ENCODE data around the gene CYP1B1. TPM values are rescaled to one million over a fixed set of nuclear protein-coding genes. Genes with fewer than 3 reads are reported as not detected.

Gene CYP1B1
- total RNA-seq, 4 donors from 2014 or later = 2.5 to 29.1 (median 9.7) TPM

GRCh38 chr2:38030635-38031355 is 45.2 kb downstream of the CYP1B1 start:
- no peak for DNase-seq
- peaks cover 0 to 8% of the 10 kb centered on the region in 2 donors for H3K4me1 ChIP-seq
- no peaks in the 10 kb centered on the region for H3K9me3 ChIP-seq
- intact Hi-C loops (cut with DNase I; ENCODE audit: low total_unique reads) (no loop called here), in situ Hi-C loops (cut with MboI; ENCODE audit: low sequenced_read_pairs in 4 of 4) (no loop called here)
- TF ChIP-seq CTCF (IDR thresholded peaks at IDR 0.05 in 4 of 5, conservative IDR thresholded peaks at IDR 0.05 in 1 of 5) (no peak), POLR2A (IDR thresholded peaks at IDR 0.05) (no peak)
- H3K36me3 ChIP-seq = no peaks in the 10 kb centered on the region
- H3K27ac ChIP-seq = no peak overlapping the region
- H3K4me3 ChIP-seq = no peak overlapping the region
- peaks cover 0 to 3% (median 0%) of the 10 kb centered on the region in 3 donors for H3K27me3 ChIP-seq
- ATAC-seq = no peak

- peaks cover 0 to 3% (median 0%) of the 10 kb centered on the region in 3 donors for H3K27me3 ChIP-seq
- no peak overlapping the region for H3K4me3 ChIP-seq
- peaks cover 0 to 8% of the 10 kb centered on the region in 2 donors for H3K4me1 ChIP-seq
- intact Hi-C loops (cut with DNase I; ENCODE audit: low total_unique reads) = no loop called here
- TF ChIP-seq CTCF (IDR thresholded peaks at IDR 0.05 in 4 of 5, conservative IDR thresholded peaks at IDR 0.05 in 1 of 5) (no peak), POLR2A (IDR thresholded peaks at IDR 0.05) (no peak)
- H3K9me3 ChIP-seq = no peaks in the 10 kb centered on the region
- no peak overlapping the region for H3K27ac ChIP-seq
- in situ Hi-C loops (cut with MboI; ENCODE audit: low sequenced_read_pairs in 4 of 4) = no loop called here
- no peaks in the 10 kb centered on the region for H3K36me3 ChIP-seq
- DNase-seq (no peak), ATAC-seq (no peak)
These were observed 46.4 kb downstream of the CYP1B1 start for GRCh38 chr2:38029512-38029911.

GRCh38 chr2:38028829-38029228 is 47.1 kb downstream of the CYP1B1 start:
- no peaks in the 10 kb centered on the region for H3K9me3 ChIP-seq
- DNase-seq = no peak
- in situ Hi-C loops (cut with MboI; ENCODE audit: low sequenced_read_pairs in 4 of 4) (no loop called here), intact Hi-C loops (cut with DNase I; ENCODE audit: low total_unique reads) (no loop called here)
- no peaks in the 10 kb centered on the region for H3K36me3 ChIP-seq
- H3K4me1 ChIP-seq = peaks cover 0 to 8% of the 10 kb centered on the region in 2 donors
- H3K27me3 ChIP-seq = no peaks in the 10 kb centered on the region
- ATAC-seq = no peak
- H3K27ac ChIP-seq = no peak overlapping the region
- TF ChIP-seq CTCF (IDR thresholded peaks at IDR 0.05 in 4 of 5, conservative IDR thresholded peaks at IDR 0.05 in 1 of 5) = no peak
- TF ChIP-seq POLR2A (IDR thresholded peaks at IDR 0.05) = no peak
- no peak overlapping the region for H3K4me3 ChIP-seq

- H3K27me3 ChIP-seq = no peaks in the 10 kb centered on the region
- no peaks in the 10 kb centered on the region for H3K9me3 ChIP-seq
- no peak for ATAC-seq
- H3K27ac ChIP-seq = no peak overlapping the region
- H3K4me1 ChIP-seq = peaks cover 0 to 8% of the 10 kb centered on the region in 2 donors
- intact Hi-C loops (cut with DNase I; ENCODE audit: low total_unique reads) = no loop called here
- TF ChIP-seq CTCF (IDR thresholded peaks at IDR 0.05 in 4 of 5, conservative IDR thresholded peaks at IDR 0.05 in 1 of 5) = no peak
- no peak for TF ChIP-seq POLR2A (IDR thresholded peaks at IDR 0.05)
- in situ Hi-C loops (cut with MboI; ENCODE audit: low sequenced_read_pairs in 4 of 4) = no loop called here
- no peak for DNase-seq
- H3K36me3 ChIP-seq = no peaks in the 10 kb centered on the region
- no peak overlapping the region for H3K4me3 ChIP-seq
These were observed 49.1 kb downstream of the CYP1B1 start for GRCh38 chr2:38026846-38027245.

All from gastrocnemius medialis (tissue), 4 donors.